Mononuclear cell (primary cell): ENCODE results near the gene INPP5A. TPM values are rescaled to one million over a fixed set of nuclear protein-coding genes. Genes with fewer than 3 reads are reported as not detected.

Source experiments
- H3K27me3 ChIP-seq: 2 replicates; pipeline ENCODE4 v1.6.0; 2011; ENCODE audit warnings: low read length, control low read depth; ENCODE audit not compliant: insufficient read depth
- H3K4me1 ChIP-seq: 2 replicates; pipeline ENCODE4 v1.5.1; 2011; ENCODE audit warnings: mild to moderate bottlenecking, low read length, control low read depth; ENCODE audit not compliant: insufficient read depth
- H3K4me3 ChIP-seq: 2 replicates; pipeline ENCODE4 v1.5.1; 2011; ENCODE audit warnings: mild to moderate bottlenecking, low read length, moderate library complexity
- H3K9me3 ChIP-seq: 2 replicates; pipeline ENCODE4 v1.5.1; 2011; ENCODE audit warnings: low read depth, mild to moderate bottlenecking, control low read depth, low read length
- total RNA-seq: library from RNA; depleted of rRNA; stranded (reverse); fragments of >200 nt; gene quantifications from one replicate; pipeline ENCODE4 v1.2.3, GENCODE V29; 2012

The INPP5A gene
- total RNA-seq, 1 donor: 18.6 TPM

GRCh38 chr10:132827423-132827789, 289.8 kb downstream of the INPP5A start:
- no peaks in the 10 kb centered on the region for H3K4me1 ChIP-seq
- H3K9me3 ChIP-seq: no peaks in the 10 kb centered on the region
- no peak overlapping the region for H3K4me3 ChIP-seq
- H3K27me3 ChIP-seq: no peaks in the 10 kb centered on the region

- Histone ChIP-seq H3K9me3 (no peaks in the 10 kb centered on the region), H3K27me3 (no peaks in the 10 kb centered on the region), H3K4me1 (no peaks in the 10 kb centered on the region), H3K4me3 (no peak overlapping the region)
Measured at GRCh38 chr10:132827861-132828539, 290.4 kb downstream of the INPP5A start.

GRCh38 chr10:132828681-132829080, 291.1 kb downstream of the INPP5A start:
- no peaks in the 10 kb centered on the region for H3K4me1 ChIP-seq
- no peaks in the 10 kb centered on the region for H3K9me3 ChIP-seq
- no peak overlapping the region for H3K4me3 ChIP-seq
- no peaks in the 10 kb centered on the region for H3K27me3 ChIP-seq

GRCh38 chr10:132829403-132829802, 291.8 kb downstream of the INPP5A start:
- H3K4me1 ChIP-seq: no peaks in the 10 kb centered on the region
- no peaks in the 10 kb centered on the region for H3K27me3 ChIP-seq
- no peak overlapping the region for H3K4me3 ChIP-seq
- no peaks in the 10 kb centered on the region for H3K9me3 ChIP-seq

GRCh38 chr10:132832186-132832969, 294.8 kb downstream of the INPP5A start:
- H3K27me3 ChIP-seq: no peaks in the 10 kb centered on the region

More at GRCh38 chr10:132832186-132832969, 294.8 kb downstream of the INPP5A start:
- H3K9me3 ChIP-seq: no peaks in the 10 kb centered on the region
- H3K4me1 ChIP-seq: no peaks in the 10 kb centered on the region
- H3K4me3 ChIP-seq: no peak overlapping the region

Other genes starting within 250 kb of the INPP5A start
- gene STK32C, start 229.8 kb upstream of the INPP5A start, total RNA-seq: 4.2 TPM
- 1.4 TPM for gene LRRC27, start 205.6 kb upstream of the INPP5A start, total RNA-seq
- gene PWWP2B, start 140.6 kb upstream of the INPP5A start, total RNA-seq: 17.9 TPM
- not detected for gene NKX6-2, start 248.4 kb downstream of the INPP5A start, total RNA-seq